GM06990 (cell line): ENCODE results near the gene RELN.

ENCODE experiments used
- DNase-seq: peaks from one replicate; pipeline ENCODE4 v3.0.0-alpha.2; 2011; ENCODE audit not compliant: insufficient read length; ENCODE audit errors: extremely low read depth
- H3K27me3 ChIP-seq: replicated peaks from 2 replicates; pipeline ENCODE4 v1.6.0; 2011; ENCODE audit warnings: low read length; ENCODE audit not compliant: control insufficient read depth, insufficient read depth
- H3K36me3 ChIP-seq: 2 replicates; pipeline ENCODE4 v1.5.1; 2011; ENCODE audit warnings: low read length; ENCODE audit not compliant: control insufficient read depth, insufficient read depth
- H3K4me3 ChIP-seq: replicated peaks from 2 replicates; pipeline ENCODE4 v1.5.1; 2011; ENCODE audit warnings: low read depth, mild to moderate bottlenecking, control low read depth, low read length
- CTCF ChIP-seq: IDR thresholded peaks from 2 replicates; pipeline ENCODE4 v1.5.1; 2011; ENCODE audit warnings: low read length, control low read depth, mild to moderate bottlenecking, inconsistent platforms; ENCODE audit not compliant: insufficient read depth, poor library complexity, severe bottlenecking

The RELN gene

GRCh38 chr7:103932389-103932788 lies 57.1 kb downstream of the RELN start:
- Histone ChIP-seq H3K4me3 (no peak overlapping the region), H3K36me3 (no peaks in the 10 kb centered on the region), H3K27me3 (no peaks in the 10 kb centered on the region)
- no peak for TF ChIP-seq CTCF
- DNase-seq = no peak

GRCh38 chr7:103929901-103930311 lies 59.6 kb downstream of the RELN start:
- no peak for DNase-seq

GRCh38 chr7:103928581-103928980 lies 60.9 kb downstream of the RELN start:
- TF ChIP-seq CTCF = no peak
- H3K36me3 ChIP-seq = no peaks in the 10 kb centered on the region
- no peak overlapping the region for H3K4me3 ChIP-seq
- H3K27me3 ChIP-seq = no peaks in the 10 kb centered on the region
- no peak for DNase-seq

More at GRCh38 chr7:103929901-103930311, 59.6 kb downstream of the RELN start:
- no peak overlapping the region for H3K4me3 ChIP-seq
- H3K27me3 ChIP-seq = no peaks in the 10 kb centered on the region
- no peaks in the 10 kb centered on the region for H3K36me3 ChIP-seq
- no peak for TF ChIP-seq CTCF

- no peak for DNase-seq
- TF ChIP-seq CTCF = no peak
- no peaks in the 10 kb centered on the region for H3K36me3 ChIP-seq
- H3K27me3 ChIP-seq = no peaks in the 10 kb centered on the region
- no peak overlapping the region for H3K4me3 ChIP-seq
Observed at GRCh38 chr7:103924184-103924583, 65.3 kb downstream of the RELN start.

- no peak overlapping the region for H3K4me3 ChIP-seq
- H3K36me3 ChIP-seq = no peaks in the 10 kb centered on the region
- H3K27me3 ChIP-seq = no peaks in the 10 kb centered on the region
- no peak for DNase-seq
- TF ChIP-seq CTCF = no peak
Observed at GRCh38 chr7:103922407-103922806, 67.1 kb downstream of the RELN start.

GRCh38 chr7:103921692-103922091 lies 67.8 kb downstream of the RELN start:
- H3K4me3 ChIP-seq = no peak overlapping the region
- DNase-seq = no peak
- no peak for TF ChIP-seq CTCF
- H3K36me3 ChIP-seq = no peaks in the 10 kb centered on the region
- no peaks in the 10 kb centered on the region for H3K27me3 ChIP-seq
